HG02571 (cell line): ENCODE data around the gene ITPRIPL2.

Experiments used
- ATAC-seq: cut with Tn5 transposase; IDR thresholded peaks from one replicate; pipeline ENCODE4 v1.9.1; 2021; ENCODE audit warnings: mild to moderate bottlenecking, moderate library complexity; ENCODE audit not compliant: unreplicated experiment

The ITPRIPL2 gene

GRCh38 chr16:19113577-19114358 lies at the start of gene ITPRIPL2:
TSS of gene ITPRIPL2 (plus strand) at chr16:19113964. CDS start at chr16:19114462, 498 bp downstream.
- ATAC-seq = no peak

GRCh38 chr16:19066988-19067348 lies 46.8 kb upstream of the ITPRIPL2 start:
- ATAC-seq = no peak

- ATAC-seq = peak; percentile 90
These were observed 46.2 kb upstream of the ITPRIPL2 start, which contains the start of gene COQ7 for GRCh38 chr16:19067349-19068236. TSS of gene COQ7 (plus strand) at chr16:19067614. CDS start at chr16:19067665, 51 bp downstream.

- no peak for ATAC-seq
These were observed 45.4 kb upstream of the ITPRIPL2 start for GRCh38 chr16:19068237-19068815.

- ATAC-seq = no peak
These were observed 41.7 kb upstream of the ITPRIPL2 start for GRCh38 chr16:19071811-19072777.

- ATAC-seq = no peak
These were observed 40.4 kb upstream of the ITPRIPL2 start for GRCh38 chr16:19073344-19073743.

GRCh38 chr16:19073863-19074262 lies 39.9 kb upstream of the ITPRIPL2 start:
- no peak for ATAC-seq

GRCh38 chr16:19075511-19075910 lies 38.3 kb upstream of the ITPRIPL2 start:
- ATAC-seq = no peak

GRCh38 chr16:19077879-19078278 lies 35.9 kb upstream of the ITPRIPL2 start:
- no peak for ATAC-seq

- no peak for ATAC-seq
These were observed 30.1 kb upstream of the ITPRIPL2 start for GRCh38 chr16:19083670-19084069.

- ATAC-seq = no peak
These were observed 29.6 kb upstream of the ITPRIPL2 start for GRCh38 chr16:19084139-19084538.

- ATAC-seq = no peak
These were observed 28.9 kb upstream of the ITPRIPL2 start for GRCh38 chr16:19084879-19085278.

- no peak for ATAC-seq
These were observed 28.0 kb upstream of the ITPRIPL2 start for GRCh38 chr16:19085679-19086200.

- no peak for ATAC-seq
These were observed 27.2 kb upstream of the ITPRIPL2 start for GRCh38 chr16:19086322-19087199.

GRCh38 chr16:19088341-19088916 lies 25.3 kb upstream of the ITPRIPL2 start:
- no peak for ATAC-seq

GRCh38 chr16:19089410-19089955 lies 24.3 kb upstream of the ITPRIPL2 start:
- ATAC-seq = no peak

GRCh38 chr16:19090916-19091315 lies 22.8 kb upstream of the ITPRIPL2 start:
- ATAC-seq = no peak

GRCh38 chr16:19092653-19093410 lies 20.9 kb upstream of the ITPRIPL2 start:
- ATAC-seq = no peak
